Mesenchymal stem cell (in vitro differentiated cells and primary cell): ENCODE measurements around the gene APPL2.

Experiments
- DNase-seq: peaks from one replicate; pipeline ENCODE4 v3.0.0-alpha.2; 2013
- H2AFZ ChIP-seq: one replicate; pipeline ENCODE4 v1.6.1; 2013; ENCODE audit warnings: low read depth, mild to moderate bottlenecking, control low read depth, inconsistent platforms, low read length, moderate library complexity
- H2AK5ac ChIP-seq: 2 replicates; pipeline ENCODE4 v1.6.1; 2013; ENCODE audit warnings: low read length, moderate library complexity, mild to moderate bottlenecking, inconsistent platforms; ENCODE audit not compliant: severe bottlenecking
- H2BK120ac ChIP-seq: one replicate; pipeline ENCODE4 v1.6.1; 2013; ENCODE audit warnings: low read depth, mild to moderate bottlenecking, inconsistent platforms, low read length, moderate library complexity
- H2BK12ac ChIP-seq, 2 experiments: one replicate each; pipeline ENCODE4 v1.6.1; 2013; ENCODE audit warnings: inconsistent platforms in 2 of 2, low read length in 2 of 2, mild to moderate bottlenecking in 2 of 2, moderate library complexity in 2 of 2, control low read depth in 1 of 2
- H2BK15ac ChIP-seq: one replicate; pipeline ENCODE4 v1.6.1; 2013; ENCODE audit warnings: mild to moderate bottlenecking, low read depth, inconsistent platforms; ENCODE audit not compliant: poor library complexity, severe bottlenecking
- H2BK5ac ChIP-seq: 2 replicates; pipeline ENCODE4 v1.6.1; 2013; ENCODE audit warnings: low read depth, mild to moderate bottlenecking, low read length, control low read depth, inconsistent platforms; ENCODE audit not compliant: poor library complexity, severe bottlenecking
- H3K14ac ChIP-seq, 2 experiments: one replicate each; pipeline ENCODE4 v1.6.1; 2013; ENCODE audit warnings: inconsistent platforms in 2 of 2, low read length in 2 of 2, control low read depth in 1 of 2, mild to moderate bottlenecking in 1 of 2, moderate library complexity in 1 of 2
- H3K18ac ChIP-seq, 2 experiments: one replicate each; pipeline ENCODE4 v1.6.1; 2013; ENCODE audit warnings: inconsistent platforms in 2 of 2, low read length in 2 of 2, control low read depth in 1 of 2, low read depth in 1 of 2, mild to moderate bottlenecking in 1 of 2
- H3K23ac ChIP-seq, 2 experiments: one replicate each; pipeline ENCODE4 v1.6.1; 2013; ENCODE audit warnings: inconsistent platforms in 2 of 2, low read length in 2 of 2, mild to moderate bottlenecking in 2 of 2, moderate library complexity in 2 of 2, control low read depth in 1 of 2
- H3K27ac ChIP-seq: 2 replicates; pipeline ENCODE4 v1.5.1; 2013; ENCODE audit warnings: mild to moderate bottlenecking, moderate library complexity, low read length, control low read depth, inconsistent platforms; ENCODE audit not compliant: poor library complexity, severe bottlenecking
- H3K27me3 ChIP-seq, 2 experiments: 2 replicates each; pipeline versions ENCODE4 v1.6.1 to v1.7.0; 2013; ENCODE audit warnings: low read length in 2 of 2, mild to moderate bottlenecking in 2 of 2, moderate library complexity in 2 of 2, control low read depth in 1 of 2, inconsistent platforms in 1 of 2; ENCODE audit not compliant: control insufficient read depth in 1 of 2, insufficient read depth in 1 of 2
- H3K36me3 ChIP-seq, 2 experiments: 2 replicates each; pipeline versions ENCODE4 v1.6.1 to v1.7.0; 2013; ENCODE audit warnings: low read length in 2 of 2, control low read depth in 1 of 2, inconsistent platforms in 1 of 2, low read depth in 1 of 2, mild to moderate bottlenecking in 1 of 2; ENCODE audit not compliant: insufficient read depth in 2 of 2, control insufficient read depth in 1 of 2
- H3K4ac ChIP-seq, 2 experiments: one replicate each; pipeline ENCODE4 v1.6.1; 2013; ENCODE audit warnings: inconsistent platforms in 2 of 2, low read length in 2 of 2, mild to moderate bottlenecking in 2 of 2, moderate library complexity in 2 of 2, control low read depth in 1 of 2, low read depth in 1 of 2
- H3K4me1 ChIP-seq: 2 replicates; pipeline ENCODE4 v1.6.1; 2013; ENCODE audit warnings: low read depth, low read length, control low read depth; ENCODE audit not compliant: control insufficient read depth, insufficient read depth
- H3K4me2 ChIP-seq: 2 replicates; pipeline ENCODE4 v1.6.1; 2013; ENCODE audit warnings: low read length, mild to moderate bottlenecking, inconsistent platforms; ENCODE audit not compliant: poor library complexity, severe bottlenecking
- H3K4me3 ChIP-seq, 2 experiments: 2 replicates each; pipeline versions ENCODE4 v1.5.1 to v1.7.0; 2013; ENCODE audit warnings: low read length in 2 of 2, mild to moderate bottlenecking in 2 of 2, control low read depth in 1 of 2, low read depth in 1 of 2; ENCODE audit not compliant: insufficient read depth in 1 of 2
- H3K79me1 ChIP-seq: replicated peaks from 2 replicates; pipeline ENCODE4 v1.6.1; 2013; ENCODE audit warnings: mild to moderate bottlenecking, control low read depth, low read length, inconsistent platforms; ENCODE audit not compliant: poor library complexity, severe bottlenecking
- H3K9ac ChIP-seq: 2 replicates; pipeline ENCODE4 v1.7.0; 2013; ENCODE audit warnings: mild to moderate bottlenecking, low read length, moderate library complexity
- H3K9me3 ChIP-seq: 2 replicates; pipeline ENCODE4 v1.7.0; 2013; ENCODE audit warnings: mild to moderate bottlenecking, low read length; ENCODE audit not compliant: control insufficient read depth
- H4K8ac ChIP-seq: one replicate; pipeline ENCODE4 v1.6.1; 2013; ENCODE audit warnings: inconsistent platforms, mild to moderate bottlenecking, low read length, moderate library complexity
- H4K91ac ChIP-seq: one replicate; pipeline ENCODE4 v1.6.1; 2013; ENCODE audit warnings: mild to moderate bottlenecking, low read length, inconsistent platforms
- WGBS: methylation state at CpG from one replicate; pipeline ENCODE4 v1.1.7; 2013; ENCODE audit warnings: mixed read lengths; 5-methylcytosine and 5-hydroxymethylcytosine counted together

Gene APPL2

DNA sequence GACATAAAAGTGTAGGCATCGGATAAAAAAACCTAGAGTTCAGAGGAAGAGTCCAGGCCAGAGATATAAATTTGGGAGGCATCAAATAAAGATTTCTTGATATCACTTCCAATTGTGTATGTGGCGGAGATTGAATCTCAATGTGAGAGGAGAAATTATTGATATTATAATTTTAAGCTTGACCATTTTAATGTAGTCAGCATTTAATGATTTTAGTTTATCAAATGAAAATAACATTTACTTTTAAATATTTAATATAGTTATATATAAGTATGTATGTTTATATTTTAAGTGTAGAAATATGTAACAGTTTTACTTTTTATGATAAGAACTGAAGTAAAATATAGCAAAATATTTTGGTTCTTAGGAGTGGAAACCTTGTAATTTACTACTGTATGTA lies 79.7 kb downstream of the APPL2 start:
- Histone ChIP-seq H4K8ac (no peak overlapping the region), H3K4me1 (peaks cover 1% of the 10 kb centered on the region), H3K18ac (no peak overlapping the region), H3K27me3 (no peaks in the 10 kb centered on the region), H3K9me3 (no peaks in the 10 kb centered on the region), H2BK5ac (no peak overlapping the region), H3K27ac (no peak overlapping the region), H2AK5ac (no peak overlapping the region), H2BK15ac (no peak overlapping the region), H3K79me1 (peaks cover 7% of the 10 kb centered on the region), H4K91ac (no peak overlapping the region), H3K4me2 (no peak overlapping the region), H2AFZ (no peak overlapping the region), H3K23ac (no peak overlapping the region), H3K36me3 (peaks cover 10 to 96% of the 10 kb centered on the region in 2 experiments), H2BK12ac (no peak overlapping the region), H3K9ac (no peak overlapping the region), H3K4me3 (no peak overlapping the region), H3K14ac (no peak overlapping the region), H3K4ac (no peak overlapping the region), H2BK120ac (no peak overlapping the region)
- WGBS = 92% methylated on average over 1 of the region's 2 CpGs
- no peak for DNase-seq

DNA sequence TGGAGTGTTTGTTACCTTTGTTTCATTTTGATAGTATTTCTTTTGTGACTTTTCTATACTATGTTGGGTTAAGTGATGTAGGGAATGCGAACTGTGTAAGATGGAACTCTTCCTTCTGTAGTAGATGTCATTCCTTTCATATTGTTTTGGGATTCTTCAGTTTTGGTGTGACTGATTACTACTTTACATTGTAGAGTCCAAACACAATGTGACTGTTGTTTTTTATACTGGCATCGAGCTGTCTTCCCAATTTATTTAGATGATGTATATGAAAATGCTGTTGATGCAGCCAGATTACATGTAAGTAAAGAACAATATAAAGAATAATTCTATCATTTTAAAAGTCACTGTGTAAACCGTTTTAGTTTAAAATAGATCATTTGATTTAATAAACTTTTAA lies 93.7 kb downstream of the APPL2 start:
- no peak overlapping the region for H4K8ac ChIP-seq
- H3K4me3 ChIP-seq = no peak overlapping the region
- H3K27me3 ChIP-seq = no peaks in the 10 kb centered on the region
- H3K79me1 ChIP-seq = peaks cover 2% of the 10 kb centered on the region
- 100% methylated on average over 2 of the region's 3 CpGs for WGBS
- no peaks in the 10 kb centered on the region for H3K9me3 ChIP-seq
- no peak overlapping the region for H3K23ac ChIP-seq
- H3K27ac ChIP-seq = no peak overlapping the region
- H2BK120ac ChIP-seq = no peak overlapping the region
- no peak overlapping the region for H3K18ac ChIP-seq
- no peak overlapping the region for H3K14ac ChIP-seq
- H3K4ac ChIP-seq = no peak overlapping the region
- no peak overlapping the region for H3K4me2 ChIP-seq
- H3K4me1 ChIP-seq = no peaks in the 10 kb centered on the region
- H2BK12ac ChIP-seq = no peak overlapping the region
- no peak overlapping the region for H3K9ac ChIP-seq
- H2BK5ac ChIP-seq = no peak overlapping the region
- peaks cover 4 to 97% of the 10 kb centered on the region in 2 experiments for H3K36me3 ChIP-seq
- no peak for DNase-seq
- no peak overlapping the region for H2BK15ac ChIP-seq
- H2AFZ ChIP-seq = no peak overlapping the region
- H4K91ac ChIP-seq = no peak overlapping the region
- no peak overlapping the region for H2AK5ac ChIP-seq

DNA sequence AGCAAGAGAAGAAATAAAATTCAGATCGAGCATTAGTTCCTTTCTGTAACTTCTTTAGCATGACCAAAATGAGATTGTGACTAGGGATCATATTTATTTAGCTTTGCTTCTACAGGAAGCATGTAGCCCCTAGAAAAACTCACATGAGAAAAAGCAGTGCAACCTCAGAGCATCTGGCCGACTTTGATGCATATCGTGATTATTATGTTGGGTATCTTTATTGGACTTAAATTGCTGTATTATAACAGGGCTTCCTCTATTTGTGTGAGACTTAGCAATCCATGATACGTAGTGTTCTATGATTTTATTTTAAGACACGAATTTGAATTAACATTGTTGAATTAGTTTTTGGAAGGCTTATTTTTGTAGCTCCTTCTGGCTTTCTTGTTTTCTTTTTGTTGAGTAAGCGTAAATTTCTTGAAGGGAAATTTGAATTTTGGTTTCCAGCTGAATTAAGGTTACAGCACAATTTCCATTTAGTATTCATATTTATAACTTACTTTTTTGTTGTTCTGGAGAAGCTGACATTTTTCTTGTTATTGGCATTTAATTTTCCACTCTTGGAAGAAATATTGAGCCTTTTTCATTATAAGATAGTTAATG lies 94.6 kb downstream of the APPL2 start:
- Histone ChIP-seq H3K27me3 (no peaks in the 10 kb centered on the region), H3K9me3 (no peaks in the 10 kb centered on the region), H3K4me3 (no peak overlapping the region), H3K9ac (no peak overlapping the region), H2AFZ (no peak overlapping the region), H3K23ac (no peak overlapping the region), H2BK5ac (no peak overlapping the region), H3K27ac (no peak overlapping the region), H2AK5ac (no peak overlapping the region), H3K18ac (no peak overlapping the region), H3K79me1 (peaks cover 7% of the 10 kb centered on the region), H3K14ac (no peak overlapping the region), H4K8ac (no peak overlapping the region), H4K91ac (no peak overlapping the region), H3K4ac (no peak overlapping the region), H3K36me3 (peaks cover 4 to 97% of the 10 kb centered on the region in 2 experiments), H2BK120ac (no peak overlapping the region), H2BK12ac (no peak overlapping the region), H3K4me2 (no peak overlapping the region), H3K4me1 (no peaks in the 10 kb centered on the region), H2BK15ac (no peak overlapping the region)
- 95% methylated on average over 5 of the region's 6 CpGs for WGBS
- DNase-seq = no peak

DNA sequence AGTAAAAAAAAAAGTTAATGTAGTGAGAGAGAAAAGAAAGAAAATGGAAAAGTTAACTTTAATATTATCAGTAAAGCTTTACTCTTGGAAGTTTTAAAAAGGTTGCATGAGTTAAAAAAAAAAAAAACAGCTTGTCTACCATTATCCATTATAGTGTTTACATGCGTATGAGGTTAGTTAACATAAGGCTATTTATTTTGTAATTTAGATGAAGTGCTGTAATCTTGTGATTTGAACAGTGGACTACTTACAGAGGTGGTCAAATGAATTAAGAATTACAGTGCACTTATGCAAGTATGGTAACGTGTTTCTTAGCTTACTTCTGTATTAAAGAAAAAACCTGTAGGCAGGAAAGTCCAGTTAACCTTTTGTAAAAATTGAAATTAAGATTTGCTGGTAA lies 97.7 kb downstream of the APPL2 start:
- peaks cover 4 to 97% of the 10 kb centered on the region in 2 experiments for H3K36me3 ChIP-seq
- H3K4me3 ChIP-seq = no peak overlapping the region
- no peak overlapping the region for H2BK120ac ChIP-seq
- H3K79me1 ChIP-seq = peaks cover 8% of the 10 kb centered on the region
- H3K4me1 ChIP-seq = no peaks in the 10 kb centered on the region
- no peak for DNase-seq
- H4K8ac ChIP-seq = no peak overlapping the region
- H3K9me3 ChIP-seq = no peaks in the 10 kb centered on the region
- no peak overlapping the region for H2AFZ ChIP-seq
- 100% methylated on average over 2 of the region's 2 CpGs for whole genome bisulfite sequencing
- no peak overlapping the region for H3K23ac ChIP-seq
- H4K91ac ChIP-seq = no peak overlapping the region
- no peak overlapping the region for H3K18ac ChIP-seq
- no peak overlapping the region for H3K27ac ChIP-seq
- no peak overlapping the region for H2BK15ac ChIP-seq
- no peak overlapping the region for H3K4ac ChIP-seq
- no peak overlapping the region for H3K4me2 ChIP-seq
- no peaks in the 10 kb centered on the region for H3K27me3 ChIP-seq
- H3K9ac ChIP-seq = no peak overlapping the region
- H2BK5ac ChIP-seq = no peak overlapping the region
- H3K14ac ChIP-seq = no peak overlapping the region
- H2AK5ac ChIP-seq = no peak overlapping the region
- no peak overlapping the region for H2BK12ac ChIP-seq
